ENCODE data around the gene SLC1A4. TPM values are rescaled to one million over a fixed set of nuclear protein-coding genes. Genes with fewer than 3 reads are reported as not detected.
"Not testable (repeated sequence)": the region's sequence is repeated elsewhere in the genome, so short reads cannot be mapped to it uniquely, and the experiment has no call there.

The SLC1A4 gene
- total RNA-seq, 1 donor from 2014 or later, result 13.1 TPM

DNA sequence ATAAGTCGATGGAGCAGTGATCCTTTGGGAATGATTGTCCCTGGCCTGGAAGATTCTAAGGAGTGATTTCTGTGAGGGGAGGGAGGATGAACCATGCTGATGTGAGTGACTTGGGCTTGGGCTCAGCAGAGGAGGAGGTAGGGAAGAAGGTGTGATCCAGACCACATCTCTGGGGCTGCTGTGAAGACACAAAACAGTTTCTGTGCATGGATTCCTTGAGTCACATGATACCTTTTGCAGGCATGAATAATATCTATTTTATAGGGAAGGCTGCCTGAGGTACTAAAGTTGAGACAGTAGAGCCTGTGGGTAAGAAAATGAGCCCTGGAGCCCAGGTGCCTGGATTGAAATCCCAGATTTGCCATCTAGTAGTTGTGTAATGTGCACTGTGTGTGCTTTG lies 29.8 kb downstream of the SLC1A4 start:
- H3K27me3 Mint-ChIP-seq, result no peaks in the 10 kb centered on the region
- no peaks in the 10 kb centered on the region for H3K9me3 Mint-ChIP-seq
- H3K36me3 Mint-ChIP-seq (ENCODE audit: low read depth), result peaks cover 47% of the 10 kb centered on the region
- H3K4me3 Mint-ChIP-seq, result no peak overlapping the region
- intact Hi-C loops (cut with micrococcal nuclease), result no loop called here
- H3K27ac Mint-ChIP-seq, result no peak overlapping the region
- H3K4me1 Mint-ChIP-seq, result peaks cover 1% of the 10 kb centered on the region
- no peak for DNase-seq

- peaks cover 5% of the 10 kb centered on the region for H3K4me1 Mint-ChIP-seq
- H3K27ac Mint-ChIP-seq, result peak overlapping the region; percentile 37
- peaks cover 49% of the 10 kb centered on the region for H3K36me3 Mint-ChIP-seq (ENCODE audit: low read depth)
Measured at GRCh38 chr2:65019675-65020195, 30.5 kb downstream of the SLC1A4 start.

DNA sequence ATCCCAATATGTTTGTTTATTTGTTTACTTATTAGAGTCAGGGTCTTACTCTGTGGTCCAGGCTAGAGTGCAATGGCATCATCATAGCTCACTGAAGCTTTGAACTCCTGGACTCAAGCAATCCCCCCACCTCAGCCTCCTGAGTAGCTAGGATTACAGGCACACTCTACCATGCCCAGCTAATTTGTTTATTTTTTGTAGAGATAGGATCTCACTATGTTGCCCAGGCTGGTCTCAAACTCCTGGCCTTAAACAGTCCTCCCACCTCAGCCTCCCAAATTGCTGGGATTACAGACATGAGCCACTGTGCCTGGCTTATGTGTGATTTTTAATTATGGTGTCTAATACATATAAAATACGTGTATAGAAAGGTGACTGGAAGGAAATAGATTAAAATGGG lies 31.1 kb downstream of the SLC1A4 start:
- H3K4me3 Mint-ChIP-seq; H3K9me3 Mint-ChIP-seq; intact Hi-C loops (cut with micrococcal nuclease); H3K27ac Mint-ChIP-seq; DNase-seq; H3K4me1 Mint-ChIP-seq; H3K27me3 Mint-ChIP-seq: not testable (repeated sequence)
- peaks cover 45% of the 10 kb centered on the region for H3K36me3 Mint-ChIP-seq (ENCODE audit: low read depth)

More at GRCh38 chr2:65019675-65020195, 30.5 kb downstream of the SLC1A4 start:
- H3K4me3 Mint-ChIP-seq, result no peak overlapping the region
- H3K9me3 Mint-ChIP-seq, result no peaks in the 10 kb centered on the region
- no peaks in the 10 kb centered on the region for H3K27me3 Mint-ChIP-seq
- DNase-seq, result no peak
- intact Hi-C loops (cut with micrococcal nuclease), result no loop called here

DNA sequence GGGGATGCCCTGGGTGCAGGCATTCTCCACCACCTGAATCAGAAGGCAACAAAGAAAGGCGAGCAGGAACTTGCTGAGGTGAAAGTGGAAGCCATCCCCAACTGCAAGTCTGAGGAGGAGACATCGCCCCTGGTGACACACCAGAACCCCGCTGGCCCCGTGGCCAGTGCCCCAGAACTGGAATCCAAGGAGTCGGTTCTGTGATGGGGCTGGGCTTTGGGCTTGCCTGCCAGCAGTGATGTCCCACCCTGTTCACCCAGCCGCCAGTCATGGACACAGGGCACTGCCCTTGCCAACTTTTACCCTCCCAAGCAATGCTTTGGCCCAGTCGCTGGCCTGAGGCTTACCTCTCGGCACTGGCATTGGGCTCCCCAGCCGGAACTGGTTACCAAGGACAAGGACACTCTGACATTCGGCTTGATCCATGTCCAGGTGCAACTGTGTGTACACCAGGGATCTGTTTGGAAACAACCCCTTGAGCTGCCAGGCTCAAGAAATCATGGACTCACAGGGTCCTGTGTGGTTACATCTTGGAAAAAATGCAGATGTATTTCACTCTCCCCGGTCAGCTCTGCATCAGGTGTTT lies 31.8 kb downstream of the SLC1A4 start:
- intact Hi-C loops (cut with micrococcal nuclease), result no loop called here

GRCh38 chr2:65021709-65022108 lies 32.5 kb downstream of the SLC1A4 start:
- peaks cover 39% of the 10 kb centered on the region for H3K36me3 Mint-ChIP-seq (ENCODE audit: low read depth)
- no peaks in the 10 kb centered on the region for H3K9me3 Mint-ChIP-seq
- no peak overlapping the region for H3K27ac Mint-ChIP-seq
- no peaks in the 10 kb centered on the region for H3K27me3 Mint-ChIP-seq
- peaks cover 8% of the 10 kb centered on the region for H3K4me1 Mint-ChIP-seq
- no peak for DNase-seq
- H3K4me3 Mint-ChIP-seq, result no peak overlapping the region
- intact Hi-C loops (cut with micrococcal nuclease), result no loop called here

More for the DNA sequence above, 31.8 kb downstream of the SLC1A4 start:
- no peak for DNase-seq
- H3K9me3 Mint-ChIP-seq, result no peaks in the 10 kb centered on the region
- H3K4me3 Mint-ChIP-seq, result no peak overlapping the region
- no peaks in the 10 kb centered on the region for H3K27me3 Mint-ChIP-seq
- peaks cover 9% of the 10 kb centered on the region for H3K4me1 Mint-ChIP-seq
- peaks cover 45% of the 10 kb centered on the region for H3K36me3 Mint-ChIP-seq (ENCODE audit: low read depth)
- no peak overlapping the region for H3K27ac Mint-ChIP-seq

- intact Hi-C loops (cut with micrococcal nuclease), result no loop called here
- peaks cover 36% of the 10 kb centered on the region for H3K36me3 Mint-ChIP-seq (ENCODE audit: low read depth)
- no peaks in the 10 kb centered on the region for H3K9me3 Mint-ChIP-seq
- no peak overlapping the region for H3K4me3 Mint-ChIP-seq
- H3K27ac Mint-ChIP-seq, result no peak overlapping the region
- DNase-seq, result no peak
- H3K4me1 Mint-ChIP-seq, result peaks cover 7% of the 10 kb centered on the region
- H3K27me3 Mint-ChIP-seq, result no peaks in the 10 kb centered on the region
Measured at GRCh38 chr2:65022189-65022588, 33.0 kb downstream of the SLC1A4 start.

DNA sequence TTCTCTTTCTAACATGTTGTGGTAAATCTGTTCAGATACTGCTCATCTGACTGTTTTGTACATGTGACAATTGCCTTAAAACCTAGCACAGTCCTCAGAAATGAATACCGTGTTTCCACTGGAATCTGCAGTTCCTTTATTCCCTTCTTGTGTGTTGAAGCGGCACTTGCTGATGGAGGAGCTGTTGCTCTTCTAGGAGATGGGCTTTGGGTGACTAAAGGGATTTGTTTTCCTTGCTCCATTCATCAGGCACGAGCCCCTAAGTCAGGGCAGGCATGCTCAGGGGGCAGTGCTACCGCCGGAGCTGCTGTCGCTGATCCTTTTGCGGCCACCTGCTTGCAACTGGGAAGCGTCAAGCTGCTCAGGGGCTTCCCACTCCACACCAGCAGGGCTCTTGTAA lies 34.5 kb downstream of the SLC1A4 start:
- Mint-ChIP-seq H3K9me3 (no peaks in the 10 kb centered on the region), H3K4me1 (peaks cover 7% of the 10 kb centered on the region), H3K36me3 (ENCODE audit: low read depth) (peaks cover 24% of the 10 kb centered on the region), H3K27me3 (no peaks in the 10 kb centered on the region), H3K4me3 (no peak overlapping the region), H3K27ac (no peak overlapping the region)
- intact Hi-C loops (cut with micrococcal nuclease), result no loop called here
- DNase-seq, result no peak

DNA sequence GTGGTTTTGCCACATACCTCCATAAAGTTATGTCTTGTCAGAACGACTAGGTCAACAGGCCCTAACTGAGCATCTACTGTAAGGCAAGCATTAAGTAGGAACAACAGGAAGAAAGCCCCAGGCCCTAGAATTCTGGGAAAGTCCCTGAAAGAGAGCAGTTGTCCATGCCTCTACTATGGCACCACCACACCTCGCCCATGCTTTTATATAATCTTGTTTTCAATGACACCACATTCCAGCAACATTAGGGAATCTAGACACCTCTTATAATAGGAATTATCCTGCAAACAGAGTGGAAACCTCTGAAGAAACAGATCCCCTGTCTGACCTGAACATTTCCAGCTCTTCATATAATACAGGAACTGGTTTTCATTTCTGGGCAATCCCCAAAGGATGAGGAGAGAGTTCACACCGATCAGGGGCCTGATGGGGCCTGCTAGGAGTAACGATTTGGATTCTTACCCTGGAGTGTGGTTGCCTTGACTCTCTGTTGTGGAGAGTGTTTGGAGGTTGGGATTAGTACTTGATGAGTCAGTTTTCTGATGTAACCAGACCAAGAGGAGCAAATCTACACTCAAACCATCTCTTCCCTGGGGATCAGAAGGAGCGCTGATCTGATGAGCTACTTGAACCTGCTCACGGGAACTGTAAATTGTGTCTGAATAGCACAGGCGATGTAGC lies 35.1 kb downstream of the SLC1A4 start:
- no peak overlapping the region for H3K27ac Mint-ChIP-seq
- DNase-seq, result no peak
- no peaks in the 10 kb centered on the region for H3K27me3 Mint-ChIP-seq
- no peaks in the 10 kb centered on the region for H3K9me3 Mint-ChIP-seq
- intact Hi-C loops (cut with micrococcal nuclease), result no loop called here
- H3K4me1 Mint-ChIP-seq, result peaks cover 7% of the 10 kb centered on the region
- H3K36me3 Mint-ChIP-seq (ENCODE audit: low read depth), result peaks cover 19% of the 10 kb centered on the region
- H3K4me3 Mint-ChIP-seq, result no peak overlapping the region

DNA sequence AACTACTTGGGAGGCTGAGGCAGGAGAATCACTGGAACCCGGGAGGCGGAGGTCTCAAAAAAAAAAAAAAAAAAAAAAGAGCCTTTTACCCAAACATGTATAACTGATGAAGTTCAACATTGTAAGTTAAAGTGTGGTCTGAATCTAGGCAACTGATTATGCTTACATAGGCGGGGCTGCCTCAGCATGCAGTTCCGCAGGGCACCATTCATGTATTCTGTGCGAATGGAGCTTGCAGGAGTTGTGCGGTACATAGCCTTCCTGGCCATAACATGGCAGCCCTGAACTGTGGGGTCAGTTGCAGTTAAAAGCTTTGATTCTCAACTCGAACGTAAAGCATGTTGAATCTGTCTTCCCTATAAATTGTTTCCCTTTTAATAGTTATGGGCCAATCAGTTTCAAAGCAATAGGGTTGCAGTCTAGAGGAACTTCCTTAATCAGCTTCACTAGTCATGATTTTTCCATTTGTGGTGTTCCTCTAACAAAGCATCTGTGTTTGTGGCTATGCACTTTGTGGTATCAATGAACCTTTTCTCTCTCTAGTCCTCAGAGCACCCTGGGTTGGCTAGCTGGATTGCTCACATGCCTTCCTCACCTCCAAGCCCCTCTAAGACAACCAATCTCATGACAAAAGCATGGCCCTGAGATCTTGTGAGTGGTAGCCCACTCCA lies 36.4 kb downstream of the SLC1A4 start:
- no peaks in the 10 kb centered on the region for H3K9me3 Mint-ChIP-seq
- H3K36me3 Mint-ChIP-seq (ENCODE audit: low read depth), result peaks cover 18% of the 10 kb centered on the region
- DNase-seq, result no peak
- intact Hi-C loops (cut with micrococcal nuclease), result no loop called here
- no peaks in the 10 kb centered on the region for H3K27me3 Mint-ChIP-seq
- no peak overlapping the region for H3K27ac Mint-ChIP-seq
- H3K4me1 Mint-ChIP-seq, result peaks cover 7% of the 10 kb centered on the region
- no peak overlapping the region for H3K4me3 Mint-ChIP-seq

DNA sequence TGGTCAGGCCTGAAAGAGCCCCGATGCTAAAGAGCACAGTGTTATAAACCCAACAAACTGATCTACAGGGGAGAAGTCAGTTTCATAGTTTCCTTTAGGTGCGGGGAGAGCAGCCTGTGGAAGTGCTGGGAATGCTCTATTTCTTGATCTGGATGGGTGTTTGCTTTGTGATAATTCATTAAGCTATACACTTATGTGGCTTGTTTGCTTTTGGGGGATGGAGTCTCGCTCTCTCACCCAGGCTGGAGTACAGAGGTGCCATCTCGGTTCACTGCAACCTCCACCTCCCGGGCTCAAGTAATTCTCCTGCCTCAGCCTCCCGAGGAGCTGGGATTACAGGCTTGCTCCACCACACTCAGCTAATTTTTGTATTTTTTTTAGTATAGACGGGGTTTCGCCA lies 37.0 kb downstream of the SLC1A4 start:
- Mint-ChIP-seq H3K9me3 (no peaks in the 10 kb centered on the region), H3K4me3 (no peak overlapping the region), H3K27ac (no peak overlapping the region), H3K4me1 (peaks cover 12% of the 10 kb centered on the region), H3K27me3 (no peaks in the 10 kb centered on the region), H3K36me3 (ENCODE audit: low read depth) (peaks cover 18% of the 10 kb centered on the region)
- intact Hi-C loops (cut with micrococcal nuclease), result no loop called here
- DNase-seq, result no peak

DNA sequence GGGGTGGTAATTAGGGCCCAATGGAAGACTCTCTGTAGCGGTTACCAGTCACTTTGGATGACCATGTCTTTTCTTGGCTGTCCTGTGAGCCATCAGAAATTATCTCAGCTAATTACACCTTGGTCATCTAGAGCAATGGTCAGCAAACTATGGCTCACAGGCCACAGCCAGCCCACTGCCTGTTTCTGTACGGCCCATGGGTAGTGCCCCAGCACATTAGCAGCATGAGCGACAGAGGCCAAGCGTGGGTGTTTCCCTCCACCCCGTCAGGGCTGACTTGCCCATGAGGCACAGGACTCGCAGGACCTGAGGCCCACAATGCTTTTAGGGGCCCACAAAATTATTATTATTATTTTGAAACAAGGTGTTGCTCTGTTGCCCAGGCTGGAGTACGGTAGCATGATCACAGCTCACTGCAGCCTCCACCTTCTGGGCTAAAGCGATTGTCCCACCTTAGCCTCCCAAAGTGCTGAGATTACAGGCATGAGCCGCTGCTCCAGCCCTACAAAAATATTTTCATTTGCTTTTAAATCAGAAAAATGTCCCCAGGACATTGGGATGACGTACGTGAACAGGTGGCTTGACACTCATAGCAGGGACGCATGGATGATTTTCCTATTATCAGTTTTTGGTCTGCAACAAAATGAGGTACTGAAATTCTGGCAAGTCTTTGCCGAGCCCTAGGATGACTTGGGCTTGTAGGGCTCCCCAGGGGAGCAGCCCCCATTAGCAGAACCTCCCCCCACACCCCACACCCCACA lies 37.7 kb downstream of the SLC1A4 start:
- H3K27me3 Mint-ChIP-seq, result no peaks in the 10 kb centered on the region
- peaks cover 14% of the 10 kb centered on the region for H3K36me3 Mint-ChIP-seq (ENCODE audit: low read depth)
- H3K9me3 Mint-ChIP-seq, result no peaks in the 10 kb centered on the region
- H3K4me1 Mint-ChIP-seq, result peaks cover 20% of the 10 kb centered on the region
- intact Hi-C loops (cut with micrococcal nuclease), result no loop called here
- no peak for DNase-seq
- no peak overlapping the region for H3K4me3 Mint-ChIP-seq
- no peak overlapping the region for H3K27ac Mint-ChIP-seq

DNA sequence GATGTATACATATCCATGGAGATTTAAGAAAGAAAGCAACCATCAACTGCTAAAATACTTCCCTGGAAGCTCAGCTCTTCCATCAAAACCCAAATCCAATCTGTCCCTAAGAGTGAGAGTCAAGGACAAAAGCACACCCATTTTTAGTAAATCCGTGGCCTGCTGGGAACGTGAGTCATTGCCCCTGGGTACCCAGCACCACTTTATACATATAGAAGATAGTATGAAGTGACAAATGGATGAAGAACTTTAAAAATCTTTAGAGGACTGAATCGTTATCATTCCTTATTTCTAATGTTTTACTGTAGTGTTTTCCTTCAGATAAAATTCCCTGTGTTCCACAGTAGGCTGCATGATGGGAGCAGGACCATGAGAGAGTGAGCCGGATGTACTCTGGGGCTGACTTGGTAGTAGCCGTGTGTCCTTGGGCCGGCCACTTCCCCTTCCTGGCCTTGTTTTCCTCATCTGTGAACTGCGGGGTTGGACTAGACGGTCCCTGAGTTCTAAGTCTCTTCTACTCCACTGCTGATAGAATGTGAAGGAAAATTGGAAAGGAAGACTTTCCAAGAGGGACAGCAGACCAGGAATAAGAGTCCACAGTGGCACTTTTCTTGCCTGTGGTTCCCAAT lies 38.5 kb downstream of the SLC1A4 start:
- H3K27me3 Mint-ChIP-seq, result no peaks in the 10 kb centered on the region
- no peak for DNase-seq
- intact Hi-C loops (cut with micrococcal nuclease), result no loop called here
- no peak overlapping the region for H3K27ac Mint-ChIP-seq
- H3K9me3 Mint-ChIP-seq, result no peaks in the 10 kb centered on the region
- H3K36me3 Mint-ChIP-seq (ENCODE audit: low read depth), result peaks cover 8% of the 10 kb centered on the region
- no peak overlapping the region for H3K4me3 Mint-ChIP-seq
- H3K4me1 Mint-ChIP-seq, result peaks cover 26% of the 10 kb centered on the region

- no peak for DNase-seq
- intact Hi-C loops (cut with micrococcal nuclease), result no loop called here
- no peaks in the 10 kb centered on the region for H3K36me3 Mint-ChIP-seq (ENCODE audit: low read depth)
- H3K4me1 Mint-ChIP-seq, result peaks cover 22% of the 10 kb centered on the region
- H3K27ac Mint-ChIP-seq, result no peak overlapping the region
- H3K4me3 Mint-ChIP-seq, result no peak overlapping the region
- H3K9me3 Mint-ChIP-seq, result no peaks in the 10 kb centered on the region
- H3K27me3 Mint-ChIP-seq, result no peaks in the 10 kb centered on the region
Measured at GRCh38 chr2:65030476-65031332, 41.5 kb downstream of the SLC1A4 start.

All from activated CD4-positive, alpha-beta T cell treated with anti-CD3 and anti-CD28 coated beads, Interleukin-2, amount 10 ng/mL, durations not matched to agents 24 days and 14 days (primary cell).